Stimulated activated CD8-positive, alpha-beta memory T cell treated with anti-CD3 and anti-CD28 coated beads, Interleukin-4, amount 100 ng/mL, for 24 hours (primary cell): ENCODE data around the gene CRABP2.

Experiments
- DNase-seq: peaks from one replicate; pipeline ENCODE4 v3.0.0-alpha.2; 2020; ENCODE audit warnings: low read depth

Gene CRABP2

DNA sequence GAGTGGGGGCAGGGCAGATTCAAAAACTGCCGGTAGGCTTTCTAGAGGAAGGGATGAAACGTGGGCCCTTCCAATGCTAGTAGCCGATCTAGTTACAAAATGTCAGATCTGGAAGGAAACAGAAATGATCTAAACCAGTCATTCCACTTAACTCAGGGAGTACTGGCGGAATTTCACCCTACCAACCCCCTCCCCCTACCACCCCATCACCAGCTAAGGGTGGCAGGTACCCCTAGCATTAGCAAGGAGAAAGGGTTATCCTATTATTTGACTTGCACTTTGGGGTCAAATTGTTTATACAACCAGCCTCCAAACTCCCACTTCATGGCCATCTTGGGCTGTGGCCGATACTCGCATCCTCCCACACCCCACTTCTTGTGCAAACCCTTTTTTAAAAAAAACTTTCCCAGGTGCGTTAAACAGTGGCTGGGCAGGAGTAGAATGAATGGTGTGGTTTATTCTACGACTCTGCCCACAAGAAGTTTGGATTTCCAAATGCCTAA, 36.1 kb upstream of the CRABP2 start:
- no peak for DNase-seq

DNA sequence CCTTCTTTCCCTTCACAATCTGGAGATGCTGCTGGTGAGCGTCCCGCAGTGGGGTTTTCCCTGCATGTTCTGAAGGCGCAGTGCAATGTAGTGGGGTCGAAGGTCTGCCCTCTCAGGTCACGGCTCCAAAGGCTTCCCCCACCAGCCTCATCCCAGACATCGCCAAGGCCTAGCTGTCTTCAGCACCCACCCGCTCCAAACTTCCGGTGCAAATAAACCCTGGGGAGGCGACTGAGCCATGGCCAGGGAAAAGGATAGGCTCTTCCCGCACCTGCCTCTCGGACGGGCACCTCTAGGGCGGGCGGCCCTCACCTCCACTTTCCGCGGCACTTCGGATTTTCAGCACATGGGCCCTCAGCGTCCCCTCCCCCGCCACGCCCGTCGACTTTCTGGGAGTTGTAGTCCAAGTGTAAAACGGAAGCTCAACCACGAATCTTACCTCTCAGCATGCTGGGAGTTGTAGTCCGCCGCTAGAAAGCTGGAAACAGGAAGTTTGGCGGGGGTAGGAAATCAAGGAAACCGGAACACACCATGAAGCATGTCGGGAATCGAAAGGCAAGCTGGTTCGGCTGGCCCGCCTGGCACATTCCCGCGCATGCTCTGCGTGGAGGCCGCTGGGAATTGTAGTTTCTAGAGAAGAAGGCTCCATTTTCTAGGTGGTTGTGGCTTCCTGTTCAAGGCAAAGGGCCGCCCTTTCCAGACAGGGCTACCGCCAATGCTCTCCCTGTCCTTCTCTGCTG, 35.5 kb upstream of the CRABP2 start, which contains the start of gene MRPL24:
Gene MRPL24, minus strand, starts transcription at position 348 of the 740 bp plus-strand sequence. CDS start 2,384 bp downstream, outside the sequence.
- peak; percentile 89 for DNase-seq

- no peak for DNase-seq
These were observed 34.9 kb upstream of the CRABP2 start for GRCh38 chr1:156740237-156740740.

DNA sequence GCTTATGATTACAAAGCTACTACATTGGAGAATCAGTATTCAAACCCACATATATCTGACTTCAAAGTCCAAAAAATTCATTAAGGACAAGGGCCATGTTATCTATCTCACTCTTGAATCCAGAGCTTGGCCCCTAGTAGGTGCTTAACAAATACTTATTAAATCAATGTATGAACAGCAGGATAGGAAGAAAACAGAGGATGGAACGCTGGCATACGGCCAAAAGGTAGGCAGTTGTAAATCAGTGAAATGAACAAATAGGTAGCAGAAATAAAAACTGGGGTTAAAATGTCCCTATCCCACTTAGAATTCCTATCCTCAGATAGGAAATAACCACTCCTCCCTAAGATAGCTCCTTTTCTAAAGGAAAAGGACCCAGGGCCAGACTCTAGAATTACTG, 33.5 kb upstream of the CRABP2 start:
- no peak for DNase-seq

DNA sequence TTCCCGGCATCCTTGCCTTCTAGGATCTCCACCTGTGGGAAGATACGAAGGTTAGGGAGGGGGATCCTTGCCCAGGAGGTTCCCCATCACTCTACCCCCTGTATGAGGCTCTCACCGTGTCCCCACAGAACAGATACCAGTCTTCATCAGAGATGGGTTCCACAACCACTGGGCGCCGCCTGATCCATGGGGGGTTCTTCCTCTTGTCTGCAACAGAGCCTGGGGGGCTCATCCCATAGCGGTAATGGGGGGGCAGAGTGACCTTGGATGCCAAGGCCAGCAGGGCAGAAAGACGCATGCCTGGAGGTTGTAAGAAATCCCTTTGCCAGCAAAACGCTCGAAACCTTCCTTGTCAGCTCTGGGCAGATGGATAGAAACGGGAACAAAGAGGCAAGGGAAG, 33.0 kb upstream of the CRABP2 start:
- DNase-seq, result no peak

DNA sequence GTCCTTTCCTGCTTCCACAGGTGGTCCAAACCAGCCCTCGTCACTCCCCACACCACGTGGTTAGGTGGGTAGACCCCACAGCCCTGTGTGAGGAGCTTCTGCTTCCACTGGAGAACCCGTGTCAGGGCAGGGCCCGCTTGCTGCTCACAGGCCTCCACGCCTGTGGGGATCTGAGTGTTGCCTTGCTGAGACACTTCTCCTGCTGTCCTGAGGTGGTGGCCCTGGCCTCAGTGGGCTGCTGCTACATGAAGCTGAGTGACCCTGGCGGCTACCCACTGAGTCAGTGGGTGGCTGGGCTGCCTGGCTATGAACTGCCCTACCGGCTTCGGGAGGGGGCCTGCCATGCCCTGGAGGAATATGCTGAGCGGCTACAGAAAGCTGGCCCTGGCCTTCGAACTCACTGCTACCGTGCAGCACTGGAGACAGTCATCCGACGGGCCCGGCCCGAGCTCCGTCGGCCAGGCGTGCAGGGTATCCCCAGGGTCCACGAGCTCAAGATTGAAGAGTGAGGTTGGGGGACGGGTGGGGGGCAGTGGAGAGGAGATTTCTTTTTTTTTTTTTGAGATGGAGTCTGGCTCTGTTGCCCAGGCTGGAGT, 28.7 kb upstream of the CRABP2 start:
- no peak for DNase-seq

GRCh38 chr1:156728599-156729462, 23.4 kb upstream of the CRABP2 start, which contains the start of gene ISG20L2:
Gene ISG20L2, minus strand, starts transcription at chr1:156728766. Its CDS starts 1,114 bp downstream, at chr1:156727652.
- DNase-seq, result peak; percentile 88

GRCh38 chr1:156727926-156728598, 22.7 kb upstream of the CRABP2 start, which contains the start of gene METTL25B:
Gene METTL25B, plus strand, starts transcription at chr1:156728469. Its CDS starts 636 bp downstream, at chr1:156729105.
- DNase-seq, result peak; percentile 70

DNA sequence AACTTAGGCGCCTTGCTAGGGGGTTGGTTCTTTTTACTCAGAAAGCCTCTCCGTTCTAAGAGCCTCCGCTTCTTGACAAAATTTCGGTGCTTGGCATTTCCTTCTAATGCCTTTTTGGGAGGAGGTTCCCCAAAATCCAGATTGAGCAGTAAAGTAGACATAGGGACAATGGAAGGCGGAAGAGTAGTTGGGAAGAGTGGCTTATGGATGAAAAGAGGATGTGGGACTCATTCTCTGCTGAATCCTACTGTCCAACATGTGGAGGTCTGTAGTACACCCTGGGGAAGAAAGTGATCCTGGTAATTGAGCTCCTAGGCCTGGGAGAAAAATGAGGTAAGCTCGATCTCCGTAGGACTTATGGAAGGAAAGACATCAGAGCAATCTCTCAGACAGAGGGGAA, 22.1 kb upstream of the CRABP2 start:
- DNase-seq, result no peak

GRCh38 chr1:156726549-156727226, 21.3 kb upstream of the CRABP2 start:
- DNase-seq, result no peak

GRCh38 chr1:156725683-156726280, 20.4 kb upstream of the CRABP2 start:
- peak; percentile 66 for DNase-seq

DNA sequence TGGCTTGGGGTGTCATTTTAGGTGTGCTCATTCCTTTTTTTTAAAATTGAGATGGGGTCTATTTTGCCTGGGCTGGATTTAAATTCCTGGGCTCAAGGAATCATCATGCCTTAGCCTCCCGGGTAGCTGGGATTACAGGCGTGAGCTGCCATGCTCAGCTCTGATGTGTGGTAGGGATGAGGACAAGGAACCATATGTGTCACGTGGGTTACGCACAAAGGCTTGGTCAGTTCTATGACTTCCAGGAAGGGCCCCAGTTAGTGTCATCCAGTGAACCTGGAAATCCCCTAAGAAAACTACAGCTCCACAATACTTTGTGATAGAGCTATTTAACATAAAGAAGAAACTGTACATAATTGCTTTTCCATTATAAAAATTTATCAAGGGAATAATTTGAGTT, 16.2 kb upstream of the CRABP2 start:
- DNase-seq, result no peak

DNA sequence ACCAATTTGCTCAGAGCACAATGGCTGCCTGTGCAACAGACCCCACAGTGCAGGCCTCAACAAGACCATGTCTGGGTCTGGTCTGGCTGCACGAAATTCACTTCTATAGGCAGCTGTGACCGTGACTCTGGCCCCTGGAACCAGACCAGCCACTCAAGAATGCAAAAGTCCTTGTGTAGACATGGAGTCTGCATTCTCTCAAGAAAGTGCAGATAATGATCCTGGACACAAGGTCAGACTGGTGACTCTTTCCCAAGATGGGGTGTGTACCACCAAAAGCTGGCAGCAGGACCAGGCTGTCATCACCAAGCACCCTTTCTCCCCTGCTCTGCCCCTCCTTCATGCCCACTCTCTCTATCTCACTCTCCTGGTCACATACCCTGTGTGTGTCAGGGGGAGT, 15.7 kb upstream of the CRABP2 start:
- no peak for DNase-seq

GRCh38 chr1:156717351-156717750, 12.0 kb upstream of the CRABP2 start:
- DNase-seq, result no peak

DNA sequence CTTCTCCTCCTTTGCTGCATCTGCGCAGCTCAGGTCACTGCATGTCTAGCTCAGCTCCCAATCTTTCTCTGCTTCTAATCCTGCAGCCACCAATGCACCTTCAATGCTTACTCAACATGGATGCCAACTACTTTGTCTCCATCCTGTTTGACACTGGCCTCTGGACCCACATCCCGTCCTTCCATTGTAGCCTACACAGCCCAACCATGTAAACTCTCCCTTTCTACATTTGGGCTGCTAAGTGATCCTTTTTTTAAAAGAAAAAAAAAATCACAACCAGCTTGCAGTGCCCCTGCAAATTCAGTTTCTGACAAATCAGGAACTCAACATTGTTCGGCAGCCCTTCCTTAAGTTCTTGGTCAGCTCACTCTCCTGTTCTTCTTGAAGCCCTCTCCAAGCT, 9.4 kb upstream of the CRABP2 start:
- no peak for DNase-seq

- DNase-seq, result no peak
These were observed 7.2 kb upstream of the CRABP2 start for GRCh38 chr1:156712626-156713025.

DNA sequence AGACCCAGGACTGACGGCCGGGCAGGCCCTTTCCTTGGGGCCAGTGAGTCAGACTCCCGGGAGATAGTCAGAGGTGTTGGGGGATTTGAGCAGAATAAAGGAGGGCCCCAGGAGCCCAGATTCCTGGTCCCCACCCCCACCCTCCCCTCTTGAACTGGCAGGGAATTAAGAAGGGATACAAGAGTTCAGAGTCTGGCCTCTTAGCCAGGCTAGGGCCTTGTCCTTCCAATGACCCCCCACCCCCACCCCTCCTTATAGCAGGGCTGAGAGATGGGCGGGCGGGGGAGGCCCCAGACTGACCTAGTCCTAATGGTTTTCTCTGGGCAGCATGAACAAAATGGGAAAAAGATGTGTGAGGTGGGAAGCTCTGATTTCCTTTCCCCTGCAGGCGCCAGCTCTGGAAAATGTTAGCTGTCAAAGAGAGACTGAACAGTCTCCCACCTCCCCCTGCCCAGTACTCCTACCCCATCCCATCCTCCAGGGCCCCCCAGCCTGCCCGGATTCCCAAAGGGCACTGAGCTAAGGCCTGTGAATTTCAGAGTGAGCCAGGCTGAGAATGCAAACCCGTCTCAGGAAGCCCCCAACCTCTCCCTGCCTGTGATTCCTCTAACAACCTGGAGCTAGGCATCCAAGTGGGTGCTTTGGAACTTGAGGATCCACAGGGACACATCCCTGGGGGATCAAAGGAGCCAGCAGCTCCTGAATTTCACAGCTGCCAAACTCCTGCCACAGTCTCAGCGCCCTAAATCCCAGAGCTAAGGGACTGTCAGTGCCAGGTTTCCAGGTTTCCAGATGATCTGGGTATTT, 5.8 kb upstream of the CRABP2 start:
- DNase-seq, result no peak

GRCh38 chr1:156709757-156710489, 4.5 kb upstream of the CRABP2 start:
- DNase-seq, result no peak

GRCh38 chr1:156709031-156709430, 3.6 kb upstream of the CRABP2 start:
- no peak for DNase-seq
